Measurements from ENCODE around the gene BCL6B. TPM values are rescaled to one million over a fixed set of nuclear protein-coding genes. Genes with fewer than 3 reads are reported as not detected.
"Not testable (repeated sequence)": the region's sequence is repeated elsewhere in the genome, so short reads cannot be mapped to it uniquely, and the experiment has no call there.

The BCL6B gene
- total RNA-seq, 1 donor from 2014 or later: 13.4 TPM

- intact Hi-C loops (cut with DNase I): no loop called here
- H3K4me3 ChIP-seq: peak overlapping the region; percentile 46
- TF ChIP-seq CTCF (IDR thresholded peaks at IDR 0.05): no peak
- H3K27me3 ChIP-seq (ENCODE audit: low read depth): peaks cover 17% of the 10 kb centered on the region
- peak overlapping the region; percentile 85 for H3K27ac ChIP-seq
- no peaks in the 10 kb centered on the region for H3K36me3 ChIP-seq
- DNase-seq (no peak), ATAC-seq (no peak)
- no peaks in the 10 kb centered on the region for H3K9me3 ChIP-seq
- peaks cover 26% of the 10 kb centered on the region for H3K4me1 ChIP-seq
These were observed 24.7 kb downstream of the BCL6B start for GRCh38 chr17:7047566-7047965.

DNA sequence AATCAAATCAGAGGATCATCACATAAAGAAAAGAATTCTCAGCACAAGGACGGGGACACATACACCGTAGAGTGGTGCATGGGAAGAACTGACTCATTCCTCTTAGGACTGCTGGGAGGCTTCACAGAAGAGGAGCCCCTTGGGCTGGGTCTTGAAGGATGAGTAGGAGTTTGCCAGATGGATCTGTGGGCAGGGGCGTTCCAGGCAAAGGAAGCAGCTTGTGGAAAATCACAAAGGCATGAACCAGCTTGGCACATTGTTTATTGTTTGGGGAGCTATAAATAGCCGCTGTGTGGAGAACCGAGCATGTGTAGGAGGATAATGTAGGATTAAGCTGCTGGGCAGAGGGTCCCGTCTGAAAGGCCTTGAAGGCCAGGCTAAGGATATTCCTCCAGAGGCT, 26.1 kb downstream of the BCL6B start:
- intact Hi-C loops (cut with DNase I): no loop called here
- no peak overlapping the region for H3K4me3 ChIP-seq
- ATAC-seq (no peak), DNase-seq (no peak)
- H3K9me3 ChIP-seq: no peaks in the 10 kb centered on the region
- no peak for TF ChIP-seq CTCF (IDR thresholded peaks at IDR 0.05)
- no peaks in the 10 kb centered on the region for H3K36me3 ChIP-seq
- peaks cover 4% of the 10 kb centered on the region for H3K27me3 ChIP-seq (ENCODE audit: low read depth)
- H3K27ac ChIP-seq: no peak overlapping the region
- H3K4me1 ChIP-seq: peaks cover 12% of the 10 kb centered on the region

DNA sequence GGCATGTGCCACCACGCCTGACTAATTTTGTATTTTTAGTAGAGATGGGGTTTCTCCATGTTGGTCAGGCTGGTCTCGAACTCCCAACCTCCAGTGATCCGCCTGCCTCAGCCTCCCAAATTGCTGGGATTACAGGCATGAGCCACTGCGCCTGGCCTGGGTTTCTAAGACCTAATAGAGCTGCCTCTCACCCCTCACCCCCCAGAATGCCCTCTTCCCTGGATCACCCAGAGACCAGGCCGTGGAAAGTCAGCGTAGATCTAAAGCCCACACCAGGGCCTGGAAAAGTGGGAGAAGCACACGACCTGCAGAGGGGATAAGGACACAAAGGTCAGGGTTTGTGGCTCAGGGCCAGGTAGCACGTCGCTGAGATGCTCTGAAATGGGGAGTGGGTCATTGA, 27.7 kb downstream of the BCL6B start:
- H3K36me3 ChIP-seq; ATAC-seq; H3K27ac ChIP-seq; H3K4me3 ChIP-seq; H3K27me3 ChIP-seq (ENCODE audit: low read depth); H3K9me3 ChIP-seq; H3K4me1 ChIP-seq; DNase-seq: not testable (repeated sequence)
- intact Hi-C loops (cut with DNase I): loop anchor here (5.0 kb wide), 1 partner anchor 87 kb away; no protein-coding TSS in a partner anchor

- TF ChIP-seq CTCF (IDR thresholded peaks at IDR 0.05): no peak
- intact Hi-C loops (cut with DNase I): no loop called here
- Histone ChIP-seq H3K4me3 (no peak overlapping the region), H3K4me1 (no peaks in the 10 kb centered on the region), H3K36me3 (no peaks in the 10 kb centered on the region), H3K27me3 (ENCODE audit: low read depth) (peaks cover 3% of the 10 kb centered on the region), H3K9me3 (no peaks in the 10 kb centered on the region), H3K27ac (no peak overlapping the region)
- ATAC-seq (no peak), DNase-seq (no peak)
These were observed 33.5 kb downstream of the BCL6B start for GRCh38 chr17:7056386-7056785.

GRCh38 chr17:7058831-7059447, 36.1 kb downstream of the BCL6B start:
- intact Hi-C loops (cut with DNase I): no loop called here
- H3K27me3 ChIP-seq (ENCODE audit: low read depth): peaks cover 3% of the 10 kb centered on the region
- no peaks in the 10 kb centered on the region for H3K4me1 ChIP-seq
- ATAC-seq (no peak), DNase-seq (no peak)
- TF ChIP-seq CTCF (IDR thresholded peaks at IDR 0.05): no peak
- H3K9me3 ChIP-seq: no peaks in the 10 kb centered on the region
- H3K27ac ChIP-seq: no peak overlapping the region
- no peaks in the 10 kb centered on the region for H3K36me3 ChIP-seq
- H3K4me3 ChIP-seq: no peak overlapping the region

- no peak overlapping the region for H3K27ac ChIP-seq
- H3K9me3 ChIP-seq: no peaks in the 10 kb centered on the region
- intact Hi-C loops (cut with DNase I): no loop called here
- no peak for TF ChIP-seq CTCF (IDR thresholded peaks at IDR 0.05)
- DNase-seq (no peak), ATAC-seq (no peak)
- H3K4me3 ChIP-seq: no peak overlapping the region
- peaks cover 3% of the 10 kb centered on the region for H3K27me3 ChIP-seq (ENCODE audit: low read depth)
- no peaks in the 10 kb centered on the region for H3K4me1 ChIP-seq
- H3K36me3 ChIP-seq: no peaks in the 10 kb centered on the region
These were observed 37.5 kb downstream of the BCL6B start for GRCh38 chr17:7060165-7060891.

All from lower lobe of right lung (tissue), 2 donors.